Gastrocnemius medialis (tissue), 4 donors: Measurements from ENCODE around the gene TTLL8. TPM values are rescaled to one million over a fixed set of nuclear protein-coding genes. Genes with fewer than 3 reads are reported as not detected.

Experiments
- ATAC-seq, 2 donors: fragments of 150-250 bp; one replicate each; pipeline ENCODE4 v1.9.1; 2016
- DNase-seq, 2 donors: peaks; one replicate each; pipeline ENCODE4 v3.0.0-alpha.2; 2019
- H3K27ac ChIP-seq, 4 donors: fragments of 200-600 bp; sonication (generic); 1 replicate in 1 of 4; 2 replicates in 3 of 4; pipeline ENCODE4 v1.5.1; 2016 to 2018; ENCODE audit warnings: mild to moderate bottlenecking in 2 of 4, moderate library complexity in 1 of 4
- H3K27me3 ChIP-seq, 3 donors: fragments of 200-600 bp; sonication (generic) in 2 of 3; 1 replicate in 1 of 3; 2 replicates in 2 of 3; pipeline versions ENCODE4 v1.5.1 to v1.6.0; 2016 to 2019; ENCODE audit warnings: mild to moderate bottlenecking in 1 of 3, moderate library complexity in 1 of 3
- H3K36me3 ChIP-seq, 2 donors: fragments of 200-600 bp; sonication (generic) in 1 of 2; one replicate each; pipeline ENCODE4 v1.5.1; 2017 to 2018
- H3K4me1 ChIP-seq, 2 donors: fragments of 200-600 bp; sonication (generic) in 1 of 2; one replicate each; pipeline ENCODE4 v1.5.1; 2016 to 2017; ENCODE audit warnings: mild to moderate bottlenecking in 2 of 2
- H3K4me3 ChIP-seq, 4 donors: fragments of 200-600 bp; sonication (generic) in 3 of 4; 1 replicate in 1 of 4; 2 replicates in 3 of 4; pipeline ENCODE4 v1.5.1; 2016 to 2019; ENCODE audit warnings: mild to moderate bottlenecking in 2 of 4
- H3K9me3 ChIP-seq, 3 donors: fragments of 200-600 bp; sonication (generic) in 2 of 3; 1 replicate in 1 of 3; 2 replicates in 2 of 3; pipeline ENCODE4 v1.5.1; 2016 to 2019
- CTCF ChIP-seq, 5 experiments: fragments of 450-650 bp in 3 of 5; fragments of 200-600 bp in 2 of 5; sonication (generic) in 2 of 5; IDR thresholded peaks in 4 of 5; conservative IDR thresholded peaks in 1 of 5; 1 replicate in 4 of 5; 2 replicates in 1 of 5; pipeline ENCODE4 v1.5.1; 2016 to 2019; ENCODE audit warnings: antibody characterized with exemption in 5 of 5, mild to moderate bottlenecking in 3 of 5, moderate library complexity in 3 of 5
- POLR2A ChIP-seq, 2 donors: fragments of 450-650 bp; IDR thresholded peaks; one replicate each; pipeline ENCODE4 v1.6.1; 2017; ENCODE audit warnings: antibody characterized with exemption in 2 of 2, mild to moderate bottlenecking in 2 of 2, moderate library complexity in 2 of 2
- in situ Hi-C, 4 donors: fragments of 200-750 bp; cut with MboI; loops; one replicate each; pipeline versions ENCODE4 v1.15.0 to v1.8.0; 2017; ENCODE audit warnings: low sequenced_read_pairs in 4 of 4
- intact Hi-C: fragments of 100-400 bp; cut with DNase I; formaldehyde crosslinking; loops from one replicate; pipeline ENCODE4 v1.15.1; 2023; ENCODE audit warnings: low total_unique reads
- total RNA-seq, 4 donors: library from RNA; depleted of rRNA; stranded (reverse); fragments of >200 nt; gene quantifications; one replicate each; pipeline versions ENCODE4 v1.1.0 to v1.2.3, GENCODE V29; 2016

TTLL8 gene
- total RNA-seq, 4 donors from 2014 or later: not detected

GRCh38 chr22:50048836-50049235 lies 9.3 kb downstream of the TTLL8 start:
- TF ChIP-seq POLR2A (IDR thresholded peaks at IDR 0.05) (no peak), CTCF (IDR thresholded peaks at IDR 0.05 in 4 of 5, conservative IDR thresholded peaks at IDR 0.05 in 1 of 5) (no peak)
- Histone ChIP-seq H3K4me1 (no peaks in the 10 kb centered on the region), H3K27me3 (peaks cover 5 to 12% (median 12%) of the 10 kb centered on the region in 3 donors), H3K4me3 (no peak overlapping the region), H3K27ac (no peak overlapping the region), H3K36me3 (no peaks in the 10 kb centered on the region), H3K9me3 (no peaks in the 10 kb centered on the region)
- no peak for DNase-seq
- intact Hi-C loops: no loop called here
- no peak for ATAC-seq
- in situ Hi-C loops: loop anchor here in 3 of 4 donors (25.0 kb wide), 1 partner anchor 287 kb away; no protein-coding TSS in a partner anchor

- Histone ChIP-seq H3K4me1 (no peaks in the 10 kb centered on the region), H3K27me3 (peaks cover 5 to 12% (median 12%) of the 10 kb centered on the region in 3 donors), H3K36me3 (no peaks in the 10 kb centered on the region), H3K9me3 (no peaks in the 10 kb centered on the region), H3K4me3 (no peak overlapping the region), H3K27ac (no peak overlapping the region)
- intact Hi-C loops (no loop called here), in situ Hi-C loops (loop anchor here in 3 of 4 donors (25.0 kb wide), 1 partner anchor 286 kb away; no protein-coding TSS in a partner anchor)
- no peak for ATAC-seq
- DNase-seq: no peak
- TF ChIP-seq POLR2A (IDR thresholded peaks at IDR 0.05) (no peak), CTCF (IDR thresholded peaks at IDR 0.05 in 4 of 5, conservative IDR thresholded peaks at IDR 0.05 in 1 of 5) (no peak)
These were observed 9.9 kb downstream of the TTLL8 start for GRCh38 chr22:50048061-50048765.

- DNase-seq (no peak), ATAC-seq (no peak)
- Histone ChIP-seq H3K4me1 (no peaks in the 10 kb centered on the region), H3K4me3 (no peak overlapping the region), H3K27me3 (peaks cover 5 to 12% (median 12%) of the 10 kb centered on the region in 3 donors), H3K36me3 (no peaks in the 10 kb centered on the region), H3K9me3 (no peaks in the 10 kb centered on the region), H3K27ac (no peak overlapping the region)
- TF ChIP-seq POLR2A (IDR thresholded peaks at IDR 0.05) (no peak), CTCF (IDR thresholded peaks at IDR 0.05 in 4 of 5, conservative IDR thresholded peaks at IDR 0.05 in 1 of 5) (no peak)
- in situ Hi-C loops: loop anchor here in 3 of 4 donors (25.0 kb wide), 1 partner anchor 285 kb away; no protein-coding TSS in a partner anchor
- intact Hi-C loops: no loop called here
These were observed 10.8 kb downstream of the TTLL8 start for GRCh38 chr22:50047346-50047745.

GRCh38 chr22:50046481-50047245 lies 11.4 kb downstream of the TTLL8 start:
- no peak overlapping the region for H3K27ac ChIP-seq
- DNase-seq (no peak), ATAC-seq (no peak)
- no peaks in the 10 kb centered on the region for H3K4me1 ChIP-seq
- TF ChIP-seq POLR2A (IDR thresholded peaks at IDR 0.05) (no peak), CTCF (IDR thresholded peaks at IDR 0.05 in 4 of 5, conservative IDR thresholded peaks at IDR 0.05 in 1 of 5) (no peak)
- no peaks in the 10 kb centered on the region for H3K36me3 ChIP-seq
- H3K9me3 ChIP-seq: no peaks in the 10 kb centered on the region
- H3K4me3 ChIP-seq: no peak overlapping the region
- H3K27me3 ChIP-seq: peaks cover 3 to 12% (median 12%) of the 10 kb centered on the region in 3 donors
- in situ Hi-C loops (loop anchor here in 3 of 4 donors (25.0 kb wide), 1 partner anchor 284 kb away; no protein-coding TSS in a partner anchor), intact Hi-C loops (no loop called here)
